GM23338 (cell line): ENCODE results near the gene CISD1. TPM values are rescaled to one million over a fixed set of nuclear protein-coding genes. Genes with fewer than 3 reads are reported as not detected.
A peak's percentile ranks its signal among the peaks of the same experiment; 100 is the strongest.

ENCODE experiments used
- ATAC-seq: fragments of 200-7000 bp; cut with Tn5 transposase; 3 replicates; pipeline ENCODE4 v1.9.1; 2020
- DNase-seq: peaks from one replicate; pipeline ENCODE4 v3.0.0-alpha.2; 2015; ENCODE audit warnings: low spot score
- H2AFZ ChIP-seq: fragments of 200-600 bp; sonication (generic); 2 replicates; pipeline ENCODE4 v1.8.0; 2016; ENCODE audit warnings: antibody characterized with exemption, mild to moderate bottlenecking, moderate library complexity
- H3F3A ChIP-seq: fragments of 200-600 bp; sonication (generic); replicated peaks from 2 replicates; pipeline ENCODE4 v1.8.0; 2017; ENCODE audit warnings: antibody characterized with exemption, mixed run types, low read depth
- H3K27ac ChIP-seq: fragments of 200-600 bp; sonication (generic); 2 replicates; pipeline ENCODE4 v1.6.1; 2016; ENCODE audit warnings: low read depth
- H3K27me3 ChIP-seq: fragments of 200-600 bp; sonication (generic); 2 replicates; pipeline ENCODE4 v1.8.0; 2016; ENCODE audit warnings: mild to moderate bottlenecking, mixed run types, moderate library complexity; ENCODE audit not compliant: insufficient read depth
- H3K36me3 ChIP-seq: fragments of 200-600 bp; sonication (generic); 2 replicates; pipeline ENCODE4 v1.8.0; 2016; ENCODE audit warnings: mild to moderate bottlenecking; ENCODE audit not compliant: insufficient read depth
- H3K4me1 ChIP-seq: fragments of 200-600 bp; sonication (generic); 2 replicates; pipeline ENCODE4 v1.8.0; 2016; ENCODE audit warnings: mild to moderate bottlenecking, moderate library complexity; ENCODE audit not compliant: insufficient read depth
- H3K4me2 ChIP-seq: fragments of 200-600 bp; sonication (generic); 2 replicates; pipeline ENCODE4 v1.7.1; 2017; ENCODE audit warnings: mixed run types
- H3K4me3 ChIP-seq: fragments of 200-600 bp; sonication (generic); 2 replicates; pipeline ENCODE4 v1.6.1; 2016; ENCODE audit warnings: mixed run types
- H3K79me2 ChIP-seq: fragments of 200-600 bp; sonication (generic); replicated peaks from 2 replicates; pipeline ENCODE4 v1.8.0; 2017; ENCODE audit warnings: mild to moderate bottlenecking; ENCODE audit not compliant: insufficient read depth
- H3K9me2 ChIP-seq: fragments of 200-600 bp; sonication (generic); 2 replicates; pipeline ENCODE4 v1.8.0; 2017; ENCODE audit not compliant: insufficient read depth
- H4K20me1 ChIP-seq: fragments of 200-600 bp; sonication (generic); replicated peaks from 2 replicates; pipeline ENCODE4 v1.8.0; 2017; ENCODE audit warnings: mild to moderate bottlenecking; ENCODE audit not compliant: insufficient read depth
- H3K27ac Mint-ChIP-seq: 2 replicates; pipeline ENCODE4 v1.8.0; 2020; ENCODE audit warnings: inconsistent platforms, mild to moderate bottlenecking, moderate library complexity, mixed read lengths
- H3K27me3 Mint-ChIP-seq: 3 replicates; pipeline ENCODE4 v1.8.0; 2022; ENCODE audit warnings: low read depth, mild to moderate bottlenecking, moderate library complexity, mixed read lengths, inconsistent platforms; ENCODE audit not compliant: insufficient read depth, poor library complexity
- H3K36me3 Mint-ChIP-seq: 3 replicates; pipeline ENCODE4 v1.8.0; 2021; ENCODE audit warnings: low read depth, mild to moderate bottlenecking, inconsistent platforms, moderate library complexity, mixed read lengths
- H3K4me1 Mint-ChIP-seq: 3 replicates; pipeline ENCODE4 v1.8.0; 2020; ENCODE audit warnings: mild to moderate bottlenecking, inconsistent platforms, mixed read lengths
- H3K4me3 Mint-ChIP-seq: 3 replicates; pipeline ENCODE4 v1.8.0; 2021; ENCODE audit warnings: moderate library complexity, mild to moderate bottlenecking, inconsistent platforms, mixed read lengths
- H3K9me3 Mint-ChIP-seq: 3 replicates; pipeline ENCODE4 v1.8.0; 2020; ENCODE audit warnings: moderate library complexity, mild to moderate bottlenecking, inconsistent platforms, mixed read lengths
- EZH2 ChIP-seq: fragments of 200-600 bp; sonication (generic); IDR thresholded peaks from one replicate; pipeline ENCODE4 v1.8.0; 2017; ENCODE audit warnings: antibody characterized with exemption, mild to moderate bottlenecking, low read depth; ENCODE audit not compliant: unreplicated experiment
- JUNB ChIP-seq: IDR thresholded peaks from one replicate; pipeline ENCODE4 v1.6.1; 2016; ENCODE audit warnings: antibody characterized with exemption; ENCODE audit not compliant: unreplicated experiment
- STAT1 ChIP-seq: IDR thresholded peaks from one replicate; pipeline ENCODE4 v1.6.1; 2016; ENCODE audit warnings: antibody characterized with exemption; ENCODE audit not compliant: unreplicated experiment
- ZNF114 ChIP-seq: fragments of 250-450 bp; sonication (Bioruptor Pico); IDR thresholded peaks from 2 replicates; pipeline ENCODE4 v1.5.0; 2020; ENCODE audit warnings: mild to moderate bottlenecking, moderate library complexity
- ZNF331 ChIP-seq: fragments of 250-450 bp; sonication (Bioruptor Pico); IDR thresholded peaks from 2 replicates; pipeline ENCODE4 v1.5.0; 2020; ENCODE audit warnings: low read depth, mild to moderate bottlenecking, moderate library complexity
- polyA plus RNA-seq: library from polyadenylated mRNA; unstranded; fragments of >200 nt; fragmentation: Nextera tagmentation; extraction: Ambion mirVana; gene quantifications from 2 replicates; pipeline ENCODE4 v1.2.1, GENCODE V29; 2016
- total RNA-seq: library from RNA; depleted of rRNA; stranded (reverse); fragments of >200 nt; shearing (Covaris generic); gene quantifications from 2 replicates; pipeline ENCODE4 v1.2.3, GENCODE V29; 2014
- TF ChIP-seq, protein P1 (sequence below): fragments of 250-450 bp; sonication (Bioruptor Pico); IDR thresholded peaks from 2 replicates; pipeline ENCODE4 v1.5.0; 2020; ENCODE audit warnings: mild to moderate bottlenecking, moderate library complexity
- TF ChIP-seq, protein P2 (sequence below): IDR thresholded peaks from 2 replicates; pipeline ENCODE4 v1.6.1; 2016; ENCODE audit warnings: antibody characterized with exemption

CISD1 gene
- total and polyA plus RNA-seq, 2 experiments from 2014 or later, result 19.9 to 99.9 TPM

DNA sequence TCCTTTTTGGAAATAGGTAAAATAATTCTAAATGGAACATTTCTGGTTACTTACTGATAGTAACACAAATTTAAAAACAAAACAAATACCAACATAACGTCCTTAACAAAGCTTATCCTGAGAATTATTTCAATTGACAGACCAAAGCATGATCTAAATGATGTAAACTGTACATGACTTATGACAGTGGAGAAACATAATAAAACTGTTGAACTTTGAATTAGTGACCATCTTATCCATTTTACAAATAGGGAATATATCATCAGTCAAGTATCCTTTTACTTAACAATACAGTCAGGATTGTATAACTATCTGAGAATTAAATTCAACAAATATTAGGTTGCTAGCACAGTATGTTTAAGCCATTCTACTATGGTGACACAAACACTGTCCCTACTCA, 3.7 kb upstream of the CISD1 start:
- Histone ChIP-seq H4K20me1 (no peaks in the 10 kb centered on the region), H3F3A (no peaks in the 10 kb centered on the region; the same call in 1 of the 2 replicates), H3K9me2 (no peaks in the 10 kb centered on the region), H3K4me1 (peaks cover 28% of the 10 kb centered on the region), H2AFZ (no peak overlapping the region), H3K79me2 (peaks cover 74% of the 10 kb centered on the region), H3K36me3 (no peaks in the 10 kb centered on the region), H3K4me2 (peak overlapping the region; percentile 85), H3K27me3 (no peaks in the 10 kb centered on the region), H3K4me3 (peak overlapping the region; percentile 80), H3K27ac (no peak overlapping the region)
- TF ChIP-seq STAT1 (no peak), ZNF114 (no peak), JUNB (no peak), EZH2 (no peak), ZNF331 (CRISPR knock-in tag) (no peak)
- TF ChIP-seq, protein P1, sequence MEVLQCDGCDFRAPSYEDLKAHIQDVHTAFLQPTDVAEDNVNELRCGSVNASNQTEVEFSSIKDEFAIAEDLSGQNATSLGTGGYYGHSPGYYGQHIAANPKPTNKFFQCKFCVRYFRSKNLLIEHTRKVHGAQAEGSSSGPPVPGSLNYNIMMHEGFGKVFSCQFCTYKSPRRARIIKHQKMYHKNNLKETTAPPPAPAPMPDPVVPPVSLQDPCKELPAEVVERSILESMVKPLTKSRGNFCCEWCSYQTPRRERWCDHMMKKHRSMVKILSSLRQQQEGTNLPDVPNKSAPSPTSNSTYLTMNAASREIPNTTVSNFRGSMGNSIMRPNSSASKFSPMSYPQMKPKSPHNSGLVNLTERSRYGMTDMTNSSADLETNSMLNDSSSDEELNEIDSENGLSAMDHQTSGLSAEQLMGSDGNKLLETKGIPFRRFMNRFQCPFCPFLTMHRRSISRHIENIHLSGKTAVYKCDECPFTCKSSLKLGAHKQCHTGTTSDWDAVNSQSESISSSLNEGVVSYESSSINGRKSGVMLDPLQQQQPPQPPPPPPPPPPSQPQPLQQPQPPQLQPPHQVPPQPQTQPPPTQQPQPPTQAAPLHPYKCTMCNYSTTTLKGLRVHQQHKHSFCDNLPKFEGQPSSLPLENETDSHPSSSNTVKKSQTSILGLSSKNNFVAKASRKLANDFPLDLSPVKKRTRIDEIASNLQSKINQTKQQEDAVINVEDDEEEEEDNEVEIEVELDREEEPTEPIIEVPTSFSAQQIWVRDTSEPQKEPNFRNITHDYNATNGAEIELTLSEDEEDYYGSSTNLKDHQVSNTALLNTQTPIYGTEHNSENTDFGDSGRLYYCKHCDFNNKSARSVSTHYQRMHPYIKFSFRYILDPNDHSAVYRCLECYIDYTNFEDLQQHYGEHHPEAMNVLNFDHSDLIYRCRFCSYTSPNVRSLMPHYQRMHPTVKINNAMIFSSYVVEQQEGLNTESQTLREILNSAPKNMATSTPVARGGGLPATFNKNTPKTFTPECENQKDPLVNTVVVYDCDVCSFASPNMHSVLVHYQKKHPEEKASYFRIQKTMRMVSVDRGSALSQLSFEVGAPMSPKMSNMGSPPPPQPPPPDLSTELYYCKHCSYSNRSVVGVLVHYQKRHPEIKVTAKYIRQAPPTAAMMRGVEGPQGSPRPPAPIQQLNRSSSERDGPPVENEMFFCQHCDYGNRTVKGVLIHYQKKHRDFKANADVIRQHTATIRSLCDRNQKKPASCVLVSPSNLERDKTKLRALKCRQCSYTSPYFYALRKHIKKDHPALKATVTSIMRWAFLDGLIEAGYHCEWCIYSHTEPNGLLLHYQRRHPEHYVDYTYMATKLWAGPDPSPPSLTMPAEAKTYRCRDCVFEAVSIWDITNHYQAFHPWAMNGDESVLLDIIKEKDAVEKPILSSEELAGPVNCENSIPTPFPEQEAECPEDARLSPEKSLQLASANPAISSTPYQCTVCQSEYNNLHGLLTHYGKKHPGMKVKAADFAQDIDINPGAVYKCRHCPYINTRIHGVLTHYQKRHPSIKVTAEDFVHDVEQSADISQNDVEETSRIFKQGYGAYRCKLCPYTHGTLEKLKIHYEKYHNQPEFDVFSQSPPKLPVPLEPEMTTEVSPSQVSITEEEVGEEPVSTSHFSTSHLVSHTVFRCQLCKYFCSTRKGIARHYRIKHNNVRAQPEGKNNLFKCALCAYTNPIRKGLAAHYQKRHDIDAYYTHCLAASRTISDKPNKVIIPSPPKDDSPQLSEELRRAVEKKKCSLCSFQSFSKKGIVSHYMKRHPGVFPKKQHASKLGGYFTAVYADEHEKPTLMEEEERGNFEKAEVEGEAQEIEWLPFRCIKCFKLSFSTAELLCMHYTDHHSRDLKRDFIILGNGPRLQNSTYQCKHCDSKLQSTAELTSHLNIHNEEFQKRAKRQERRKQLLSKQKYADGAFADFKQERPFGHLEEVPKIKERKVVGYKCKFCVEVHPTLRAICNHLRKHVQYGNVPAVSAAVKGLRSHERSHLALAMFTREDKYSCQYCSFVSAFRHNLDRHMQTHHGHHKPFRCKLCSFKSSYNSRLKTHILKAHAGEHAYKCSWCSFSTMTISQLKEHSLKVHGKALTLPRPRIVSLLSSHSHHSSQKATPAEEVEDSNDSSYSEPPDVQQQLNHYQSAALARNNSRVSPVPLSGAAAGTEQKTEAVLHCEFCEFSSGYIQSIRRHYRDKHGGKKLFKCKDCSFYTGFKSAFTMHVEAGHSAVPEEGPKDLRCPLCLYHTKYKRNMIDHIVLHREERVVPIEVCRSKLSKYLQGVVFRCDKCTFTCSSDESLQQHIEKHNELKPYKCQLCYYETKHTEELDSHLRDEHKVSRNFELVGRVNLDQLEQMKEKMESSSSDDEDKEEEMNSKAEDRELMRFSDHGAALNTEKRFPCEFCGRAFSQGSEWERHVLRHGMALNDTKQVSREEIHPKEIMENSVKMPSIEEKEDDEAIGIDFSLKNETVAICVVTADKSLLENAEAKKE (CRISPR knock-in tag), result no peak
- TF ChIP-seq, protein P2, sequence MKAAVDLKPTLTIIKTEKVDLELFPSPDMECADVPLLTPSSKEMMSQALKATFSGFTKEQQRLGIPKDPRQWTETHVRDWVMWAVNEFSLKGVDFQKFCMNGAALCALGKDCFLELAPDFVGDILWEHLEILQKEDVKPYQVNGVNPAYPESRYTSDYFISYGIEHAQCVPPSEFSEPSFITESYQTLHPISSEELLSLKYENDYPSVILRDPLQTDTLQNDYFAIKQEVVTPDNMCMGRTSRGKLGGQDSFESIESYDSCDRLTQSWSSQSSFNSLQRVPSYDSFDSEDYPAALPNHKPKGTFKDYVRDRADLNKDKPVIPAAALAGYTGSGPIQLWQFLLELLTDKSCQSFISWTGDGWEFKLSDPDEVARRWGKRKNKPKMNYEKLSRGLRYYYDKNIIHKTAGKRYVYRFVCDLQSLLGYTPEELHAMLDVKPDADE, result no peak
- H3K9me3 Mint-ChIP-seq, result peaks cover 3% of the 10 kb centered on the region; the same call in 1 of the 3 replicates
- H3K36me3 Mint-ChIP-seq, result no peaks in the 10 kb centered on the region
- no peak for DNase-seq
- H3K4me3 Mint-ChIP-seq, result peak overlapping the region; percentile 46
- peaks cover 31% of the 10 kb centered on the region; the same call in 2 of the 3 replicates for H3K4me1 Mint-ChIP-seq
- ATAC-seq, result no peak
- no peak overlapping the region for H3K27ac Mint-ChIP-seq
- peaks cover 7% of the 10 kb centered on the region for H3K27me3 Mint-ChIP-seq
